GM23338 (cell line): ENCODE measurements around the gene NIPA2.

ENCODE experiments used
- CREB1 ChIP-seq: fragments of 250-450 bp; sonication (Bioruptor Pico); IDR thresholded peaks from 2 replicates; pipeline ENCODE4 v1.5.0; 2020; ENCODE audit warnings: low read depth, mild to moderate bottlenecking, moderate library complexity
- CTCF ChIP-seq, 2 experiments: fragments of 200-600 bp in 1 of 2; sonication (generic) in 1 of 2; conservative IDR thresholded peaks; 2 replicates each; pipeline versions ENCODE4 v1.5.1 to v1.6.1; 2016 to 2017; ENCODE audit warnings: antibody characterized with exemption in 2 of 2, low read depth in 2 of 2, mild to moderate bottlenecking in 2 of 2, moderate library complexity in 1 of 2
- ETS1 ChIP-seq: IDR thresholded peaks from 2 replicates; pipeline ENCODE4 v1.6.1; 2016; ENCODE audit warnings: antibody characterized with exemption
- EZH2 ChIP-seq: fragments of 200-600 bp; sonication (generic); IDR thresholded peaks from one replicate; pipeline ENCODE4 v1.8.0; 2017; ENCODE audit warnings: antibody characterized with exemption, mild to moderate bottlenecking, low read depth; ENCODE audit not compliant: unreplicated experiment
- EZH2phosphoT487 ChIP-seq: fragments of 200-600 bp; sonication (generic); IDR thresholded peaks from one replicate; pipeline ENCODE4 v1.8.1; 2018; ENCODE audit warnings: antibody characterized with exemption; ENCODE audit not compliant: unreplicated experiment
- JUNB ChIP-seq: IDR thresholded peaks from one replicate; pipeline ENCODE4 v1.6.1; 2016; ENCODE audit warnings: antibody characterized with exemption; ENCODE audit not compliant: unreplicated experiment
- NANOG ChIP-seq: IDR thresholded peaks from 2 replicates; pipeline ENCODE4 v1.6.1; 2016; ENCODE audit warnings: antibody characterized with exemption, borderline replicate concordance
- POLR2AphosphoS5 ChIP-seq: IDR thresholded peaks from 2 replicates; pipeline ENCODE4 v1.6.1; 2016; ENCODE audit warnings: antibody characterized with exemption, low read depth
- REST ChIP-seq: IDR thresholded peaks from one replicate; pipeline ENCODE4 v1.6.1; 2018; ENCODE audit warnings: antibody characterized with exemption; ENCODE audit not compliant: unreplicated experiment
- STAT1 ChIP-seq: IDR thresholded peaks from one replicate; pipeline ENCODE4 v1.6.1; 2016; ENCODE audit warnings: antibody characterized with exemption; ENCODE audit not compliant: unreplicated experiment
- ZNF114 ChIP-seq: fragments of 250-450 bp; sonication (Bioruptor Pico); IDR thresholded peaks from 2 replicates; pipeline ENCODE4 v1.5.0; 2020; ENCODE audit warnings: mild to moderate bottlenecking, moderate library complexity
- ZNF331 ChIP-seq: fragments of 250-450 bp; sonication (Bioruptor Pico); IDR thresholded peaks from 2 replicates; pipeline ENCODE4 v1.5.0; 2020; ENCODE audit warnings: low read depth, mild to moderate bottlenecking, moderate library complexity
- ZNF462 ChIP-seq: fragments of 250-450 bp; sonication (Bioruptor Pico); IDR thresholded peaks from 2 replicates; pipeline ENCODE4 v1.5.0; 2020; ENCODE audit warnings: mild to moderate bottlenecking, moderate library complexity

GRCh38 chr15:22808240-22808639 is 30.2 kb upstream of the NIPA2 start:
- TF ChIP-seq CREB1: no peak
- TF ChIP-seq REST: no peak
- no peak for TF ChIP-seq POLR2AphosphoS5
- no peak for TF ChIP-seq EZH2phosphoT487
- TF ChIP-seq CTCF (conservative IDR thresholded peaks at IDR 0.05; ENCODE audit: low read depth in 2 of 2): no peak
- TF ChIP-seq EZH2: no peak
- TF ChIP-seq JUNB: no peak
- TF ChIP-seq ETS1: no peak
- no peak for TF ChIP-seq NANOG
- TF ChIP-seq ZNF114 (CRISPR knock-in tag): no peak
- no peak for TF ChIP-seq STAT1
- no peak for TF ChIP-seq ZNF331
- TF ChIP-seq ZNF462: no peak
